SK-N-SH (cell line): Measurements from ENCODE around the gene GOLPH3. TPM values are rescaled to one million over a fixed set of nuclear protein-coding genes. Genes with fewer than 3 reads are reported as not detected.
"Not testable (repeated sequence)": the region's sequence is repeated elsewhere in the genome, so short reads cannot be mapped to it uniquely, and the experiment has no call there.

Experiments
- CTCF ChIA-PET: fragments of 300-600, 350-600 bp; formaldehyde crosslinking; extraction: SDS; loops from one replicate; lab custom pipeline; 2021; lab: Yijun Ruan, JAX
- POLR2A ChIA-PET: fragments of 350-600 bp; sonication (Branson Sonifier 250); formaldehyde crosslinking; extraction: SDS; loops from one replicate; lab custom pipeline; 2020; ENCODE audit warnings: antibody characterized with exemption, inconsistent platforms; lab: Yijun Ruan, JAX
- DNase-seq: peaks from one replicate; pipeline ENCODE4 v3.0.0; 2012
- H2AFZ ChIP-seq: fragments of 200-600 bp; sonication (generic); 2 replicates; pipeline ENCODE4 v1.8.1; 2016; ENCODE audit warnings: antibody characterized with exemption, mild to moderate bottlenecking, low read depth
- H3F3A ChIP-seq: fragments of 200-600 bp; sonication (generic); replicated peaks from 2 replicates; pipeline ENCODE3; 2016; ENCODE audit warnings: antibody characterized with exemption, mild to moderate bottlenecking; ENCODE audit not compliant: insufficient read depth
- H3K27ac ChIP-seq, 2 experiments: fragments of 200-500 bp in 1 of 2; fragments of 200-600 bp in 1 of 2; sonication (Bioruptor generic) in 1 of 2; sonication (generic), shearing (Covaris generic) in 1 of 2; 2 replicates each; pipeline versions ENCODE4 v1.5.1 to v1.6.1; 2014 to 2016; ENCODE audit warnings: low read depth in 2 of 2, inconsistent platforms in 1 of 2, low read length in 1 of 2, mild to moderate bottlenecking in 1 of 2, mixed read lengths in 1 of 2
- H3K27me3 ChIP-seq: fragments of 200-600 bp; sonication (generic), shearing (Covaris generic); 2 replicates; pipeline ENCODE4 v1.6.1; 2016; ENCODE audit warnings: mixed run types; ENCODE audit not compliant: insufficient read depth
- H3K36me3 ChIP-seq, 2 experiments: fragments of 200-500 bp in 1 of 2; fragments of 200-600 bp in 1 of 2; sonication (Bioruptor generic) in 1 of 2; sonication (generic) in 1 of 2; replicated peaks in 1 of 2; 2 replicates each; pipeline versions ENCODE3 to v1.5.1; 2014 to 2016; ENCODE audit warnings: low read length in 1 of 2, mild to moderate bottlenecking in 1 of 2; ENCODE audit not compliant: insufficient read depth in 2 of 2, control insufficient read depth in 1 of 2
- H3K4me1 ChIP-seq, 2 experiments: fragments of 200-500 bp in 1 of 2; fragments of 200-600 bp in 1 of 2; sonication (Bioruptor generic) in 1 of 2; sonication (generic), shearing (Covaris generic) in 1 of 2; 2 replicates each; pipeline versions ENCODE4 v1.5.1 to v1.6.1; 2014 to 2016; ENCODE audit warnings: low read depth in 1 of 2, low read length in 1 of 2, mixed run types in 1 of 2; ENCODE audit not compliant: insufficient read depth in 2 of 2, control insufficient read depth in 1 of 2
- H3K4me2 ChIP-seq: fragments of 200-600 bp; sonication (generic), shearing (Covaris generic); 2 replicates; pipeline ENCODE4 v1.6.1; 2017; ENCODE audit warnings: mixed run types
- H3K4me3 ChIP-seq, 2 experiments: fragments of 200-500 bp in 1 of 2; fragments of 200-600 bp in 1 of 2; sonication (Bioruptor generic) in 1 of 2; sonication (generic), shearing (Covaris generic) in 1 of 2; 2 replicates each; pipeline versions ENCODE4 v1.5.1 to v1.8.1; 2014 to 2016; ENCODE audit warnings: low read depth in 2 of 2, inconsistent platforms in 1 of 2, low read length in 1 of 2, mild to moderate bottlenecking in 1 of 2, mixed read lengths in 1 of 2, moderate library complexity in 1 of 2
- H3K79me2 ChIP-seq: fragments of 200-600 bp; sonication (generic); 2 replicates; pipeline ENCODE4 v1.8.1; 2017; ENCODE audit warnings: mild to moderate bottlenecking; ENCODE audit not compliant: insufficient read depth
- H3K9ac ChIP-seq: fragments of 200-600 bp; sonication (generic); 2 replicates; pipeline ENCODE4 v1.6.1; 2017; ENCODE audit warnings: mixed run types
- H3K9me2 ChIP-seq: fragments of 200-600 bp; sonication (generic); 2 replicates; pipeline ENCODE4 v1.6.1; 2017; ENCODE audit warnings: mixed run types
- H3K9me3 ChIP-seq: fragments of 200-600 bp; sonication (generic); 2 replicates; pipeline ENCODE4 v1.6.1; 2017; ENCODE audit warnings: mixed run types, mild to moderate bottlenecking, moderate library complexity
- H4K20me1 ChIP-seq: fragments of 200-600 bp; sonication (generic); 2 replicates; pipeline ENCODE4 v1.6.1; 2017; ENCODE audit warnings: mild to moderate bottlenecking, mixed run types; ENCODE audit not compliant: insufficient read depth
- ELF1 ChIP-seq: IDR thresholded peaks from 2 replicates; pipeline ENCODE4 v1.4.0; 2012
- NFIC ChIP-seq: IDR thresholded peaks from 2 replicates; pipeline ENCODE4 v1.4.0; 2012; ENCODE audit warnings: borderline replicate concordance
- YY1 ChIP-seq: IDR thresholded peaks from 2 replicates; pipeline ENCODE4 v1.4.0; 2012; ENCODE audit warnings: low read depth, mild to moderate bottlenecking
- WGBS: methylation state at CpG from one replicate; pipeline ENCODE4 v1.1.6; 2017; ENCODE audit warnings: low lambda C conversion rate; 5-methylcytosine and 5-hydroxymethylcytosine counted together
- polyA plus RNA-seq, 3 experiments: library from polyadenylated mRNA; depleted of rRNA; stranded (reverse); fragments of >200 nt; gene quantifications; 2 replicates each; pipeline ENCODE4 v1.2.3, GENCODE V29; 2012
- TF ChIP-seq, protein P1 (sequence below): IDR thresholded peaks from 2 replicates; pipeline ENCODE4; 2012

The GOLPH3 gene
- polyA plus RNA-seq, 1 of the 3 experiments (the other 2 are of a cell fraction) = 25.5 TPM

DNA sequence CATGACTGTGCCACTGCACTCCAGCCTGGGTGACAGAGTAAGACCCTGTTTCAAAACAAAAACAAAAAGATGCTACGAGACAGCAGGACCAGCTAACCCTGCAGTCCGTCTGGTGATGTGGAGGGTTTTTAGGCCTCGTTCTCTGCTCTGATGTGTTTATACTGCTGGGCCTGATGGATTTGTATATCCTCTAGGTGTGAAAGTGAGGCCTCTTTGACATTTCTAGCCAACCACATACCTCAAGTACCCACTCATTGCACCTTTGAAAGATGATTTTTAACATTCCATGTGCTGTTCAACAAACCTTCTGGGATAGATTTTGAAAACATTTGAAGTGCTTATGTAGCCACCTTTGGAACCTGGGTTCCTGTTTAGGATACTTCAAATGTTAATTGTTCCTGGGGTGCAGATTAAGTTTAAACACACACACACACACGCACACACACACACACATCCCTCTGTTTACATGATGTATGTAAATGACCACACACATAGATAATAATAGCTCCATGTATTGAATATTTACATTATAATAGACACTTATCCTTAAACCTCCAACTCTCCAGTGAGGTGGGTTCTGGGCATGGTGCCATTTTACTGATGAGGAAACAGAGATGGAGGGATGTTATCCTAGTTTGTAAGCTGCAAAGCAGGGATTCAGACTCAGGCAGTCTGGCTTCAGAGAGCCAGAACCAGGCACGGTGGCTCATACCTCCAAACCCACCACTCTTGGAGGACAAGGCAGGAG lies 48.8 kb upstream of the GOLPH3 start:
- 86% methylated on average over 5 of the region's 5 CpGs for WGBS
- Histone ChIP-seq H3K36me3 (peaks cover 0 to 3% of the 10 kb centered on the region in 2 experiments), H3K9me3 (no peaks in the 10 kb centered on the region)
- TF ChIP-seq ELF1 = no peak
- no peak for TF ChIP-seq YY1
- TF ChIP-seq, all 33 proteins: peak for 0
- Histone ChIP-seq H3K27ac (no peak overlapping the region), H2AFZ (no peak overlapping the region), H3K4me2 (no peak overlapping the region), H3K79me2 (no peaks in the 10 kb centered on the region), H3K4me3 (no peak overlapping the region), H3K9ac (no peak overlapping the region), H3F3A (peaks cover 5% of the 10 kb centered on the region), H3K9me2 (no peaks in the 10 kb centered on the region), H4K20me1 (no peaks in the 10 kb centered on the region), H3K4me1 (peaks cover 2 to 8% of the 10 kb centered on the region in 2 experiments; a peak in 2 of 4 replicates), H3K27me3 (no peaks in the 10 kb centered on the region)
- ChIA-PET CTCF (interaction anchor here (2.0 kb wide), 1 partner anchor 10 kb away, joined by 10 read pairs; no protein-coding TSS in a partner anchor), POLR2A (no interaction called here)
- no peak for DNase-seq

DNA sequence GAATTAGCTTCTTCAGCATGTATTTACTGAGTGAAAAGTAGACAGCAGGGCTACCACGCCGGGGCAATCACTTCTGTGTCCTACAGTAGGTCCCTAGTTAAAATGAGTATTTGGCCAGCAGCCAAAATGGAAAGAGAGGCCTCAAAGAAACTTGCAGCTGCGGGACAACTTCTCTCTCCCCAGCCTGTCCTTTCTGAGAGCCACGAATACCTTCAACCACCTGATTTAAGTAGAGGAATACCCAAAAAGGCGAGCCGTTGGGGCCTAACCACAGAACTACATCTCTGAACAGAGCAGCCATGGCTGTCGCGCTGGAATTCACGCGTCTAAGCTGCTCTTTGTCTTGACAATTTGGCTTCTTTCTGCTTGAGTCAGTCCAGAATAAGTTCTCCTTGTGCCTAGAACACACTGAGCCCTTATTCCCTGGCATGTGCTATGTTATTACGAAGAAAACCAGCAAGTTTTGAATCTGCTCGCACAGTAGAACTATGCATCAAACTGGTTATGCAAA lies 43.8 kb upstream of the GOLPH3 start:
- no peak for DNase-seq
- H3K4me2 ChIP-seq = no peak overlapping the region
- H3K9me3 ChIP-seq = no peaks in the 10 kb centered on the region
- CTCF ChIA-PET = interaction anchor here (0.6 to 2.1 kb wide), 2 partner anchors 14 to 146 kb away, joined by 4 to 9 read pairs; no protein-coding TSS in a partner anchor
- H3K9me2 ChIP-seq = no peaks in the 10 kb centered on the region
- 87% methylated on average over 12 of the region's 12 CpGs for WGBS
- no peak overlapping the region for H3K27ac ChIP-seq
- no peaks in the 10 kb centered on the region for H3K27me3 ChIP-seq
- no peaks in the 10 kb centered on the region for H3F3A ChIP-seq
- H3K4me3 ChIP-seq = no peak overlapping the region
- TF ChIP-seq NFIC = peak; percentile 20; the same call in 1 of the 2 replicates
- TF ChIP-seq, protein P1, sequence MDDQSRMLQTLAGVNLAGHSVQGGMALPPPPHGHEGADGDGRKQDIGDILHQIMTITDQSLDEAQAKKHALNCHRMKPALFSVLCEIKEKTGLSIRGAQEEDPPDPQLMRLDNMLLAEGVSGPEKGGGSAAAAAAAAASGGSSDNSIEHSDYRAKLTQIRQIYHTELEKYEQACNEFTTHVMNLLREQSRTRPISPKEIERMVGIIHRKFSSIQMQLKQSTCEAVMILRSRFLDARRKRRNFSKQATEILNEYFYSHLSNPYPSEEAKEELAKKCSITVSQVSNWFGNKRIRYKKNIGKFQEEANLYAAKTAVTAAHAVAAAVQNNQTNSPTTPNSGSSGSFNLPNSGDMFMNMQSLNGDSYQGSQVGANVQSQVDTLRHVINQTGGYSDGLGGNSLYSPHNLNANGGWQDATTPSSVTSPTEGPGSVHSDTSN = no peak
- POLR2A ChIA-PET = no interaction called here
- no peaks in the 10 kb centered on the region for H3K36me3 ChIP-seq
- no peaks in the 10 kb centered on the region for H3K79me2 ChIP-seq
- peak overlapping the region; percentile 42; the same call in 1 of the 2 replicates for H2AFZ ChIP-seq
- no peaks in the 10 kb centered on the region; a peak in 1 of 4 replicates for H3K4me1 ChIP-seq
- no peaks in the 10 kb centered on the region for H4K20me1 ChIP-seq
- no peak overlapping the region for H3K9ac ChIP-seq

DNA sequence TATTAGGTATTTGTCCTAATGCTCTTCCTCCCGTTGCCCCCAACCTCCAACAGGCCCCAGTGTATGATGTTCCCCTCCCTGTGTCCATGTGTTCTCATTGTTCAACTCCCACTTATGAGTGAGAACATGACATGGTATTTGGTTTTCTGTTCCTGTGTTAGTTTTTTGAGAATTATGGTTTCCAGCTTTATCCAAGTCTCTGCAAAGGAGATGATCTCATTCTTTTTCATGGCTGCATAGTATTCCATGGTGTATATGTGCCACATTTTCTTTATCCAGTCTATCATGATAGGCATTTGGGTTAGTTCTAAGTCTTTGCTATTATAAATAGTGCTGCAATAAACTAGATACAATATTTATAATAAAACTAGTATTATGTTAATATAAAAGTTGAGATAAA lies 40.2 kb upstream of the GOLPH3 start:
- CTCF ChIA-PET = not testable (repeated sequence)

More for the DNA sequence above, 40.2 kb upstream of the GOLPH3 start:
- POLR2A ChIA-PET, H3K4me2 ChIP-seq, H3K27ac ChIP-seq, H3K36me3 ChIP-seq, H3K9me2 ChIP-seq, H3K4me1 ChIP-seq, H3K9me3 ChIP-seq, H3K27me3 ChIP-seq, H3K9ac ChIP-seq, H3K4me3 ChIP-seq, H3F3A ChIP-seq, H2AFZ ChIP-seq, H3K79me2 ChIP-seq, DNase-seq, H4K20me1 ChIP-seq: not testable (repeated sequence)
- 44% methylated on average over 1 of the region's 1 CpG for WGBS
